ENCODE measurements around the gene TRIM6. TPM values are rescaled to one million over a fixed set of nuclear protein-coding genes. Genes with fewer than 3 reads are reported as not detected.

TRIM6 gene
- polyA plus RNA-seq, 3 donors, result 0.11 to 0.44 (median 0.15) TPM

DNA sequence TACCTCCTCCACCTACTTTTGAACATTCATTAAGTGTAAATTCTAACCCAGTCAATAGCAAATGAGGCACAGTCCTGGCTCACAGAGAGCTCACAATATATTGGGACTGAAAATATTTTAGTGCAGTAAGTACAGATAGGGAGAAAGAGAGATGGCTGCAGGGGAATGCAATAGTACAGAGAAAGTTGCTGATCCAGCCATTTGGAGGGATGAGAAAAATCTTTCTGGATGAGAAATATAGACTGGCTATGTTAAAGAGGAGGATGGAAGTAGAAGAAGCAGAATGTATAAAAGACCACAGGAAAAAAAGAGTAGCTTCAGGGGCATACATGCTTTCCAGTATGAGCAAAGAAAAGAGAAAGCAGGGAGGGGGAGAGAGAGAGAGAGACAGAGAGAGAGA, 19.3 kb upstream of the TRIM6 start:
- H3K9me3 ChIP-seq (replicated peaks in 1 of 2; ENCODE audit: control insufficient read depth in 1 of 2, insufficient read depth in 1 of 2, low read length in 2 of 2), result no peaks in the 10 kb centered on the region
- H3K4me1 Mint-ChIP-seq, result no peaks in the 10 kb centered on the region
- H3K27ac Mint-ChIP-seq, result no peak overlapping the region
- peaks cover 0 to 3% (median 0%) of the 10 kb centered on the region in 7 donors for H3K9me3 Mint-ChIP-seq
- no peak overlapping the region for H3K4me2 ChIP-seq (replicated peaks; ENCODE audit: extremely low read depth, low read length, poor library complexity, severe bottlenecking)
- H3K27ac ChIP-seq (ENCODE audit: low read depth in 1 of 2, low read length in 2 of 2), result no peak overlapping the region
- TF ChIP-seq, protein P1, sequence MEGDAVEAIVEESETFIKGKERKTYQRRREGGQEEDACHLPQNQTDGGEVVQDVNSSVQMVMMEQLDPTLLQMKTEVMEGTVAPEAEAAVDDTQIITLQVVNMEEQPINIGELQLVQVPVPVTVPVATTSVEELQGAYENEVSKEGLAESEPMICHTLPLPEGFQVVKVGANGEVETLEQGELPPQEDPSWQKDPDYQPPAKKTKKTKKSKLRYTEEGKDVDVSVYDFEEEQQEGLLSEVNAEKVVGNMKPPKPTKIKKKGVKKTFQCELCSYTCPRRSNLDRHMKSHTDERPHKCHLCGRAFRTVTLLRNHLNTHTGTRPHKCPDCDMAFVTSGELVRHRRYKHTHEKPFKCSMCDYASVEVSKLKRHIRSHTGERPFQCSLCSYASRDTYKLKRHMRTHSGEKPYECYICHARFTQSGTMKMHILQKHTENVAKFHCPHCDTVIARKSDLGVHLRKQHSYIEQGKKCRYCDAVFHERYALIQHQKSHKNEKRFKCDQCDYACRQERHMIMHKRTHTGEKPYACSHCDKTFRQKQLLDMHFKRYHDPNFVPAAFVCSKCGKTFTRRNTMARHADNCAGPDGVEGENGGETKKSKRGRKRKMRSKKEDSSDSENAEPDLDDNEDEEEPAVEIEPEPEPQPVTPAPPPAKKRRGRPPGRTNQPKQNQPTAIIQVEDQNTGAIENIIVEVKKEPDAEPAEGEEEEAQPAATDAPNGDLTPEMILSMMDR (IDR thresholded peaks at IDR 0.05), result no peak
- no peak overlapping the region for H3K4me3 ChIP-seq (replicated peaks in 1 of 3; ENCODE audit: low read depth in 2 of 3, low read length in 3 of 3)
- H3K4me3 Mint-ChIP-seq, result no peak overlapping the region
- no peaks in the 10 kb centered on the region for H3K36me3 ChIP-seq (replicated peaks in 1 of 2; ENCODE audit: control insufficient read depth in 1 of 2, insufficient read depth in 2 of 2, low read length in 2 of 2)
- no peak for DNase-seq
- no peak overlapping the region for H2AFZ ChIP-seq (ENCODE audit: insufficient read depth, low read depth, low read length, poor library complexity, severe bottlenecking)
- intact Hi-C loops (cut with micrococcal nuclease), result no loop called here
- no peaks in the 10 kb centered on the region for H3K27me3 ChIP-seq (ENCODE audit: control insufficient read depth in 2 of 2, insufficient read depth in 2 of 2, low read length in 2 of 2)
- H4K20me1 ChIP-seq (ENCODE audit: insufficient read depth, low read length), result no peaks in the 10 kb centered on the region
- no peaks in the 10 kb centered on the region for H3K36me3 Mint-ChIP-seq
- no peaks in the 10 kb centered on the region for H3K27me3 Mint-ChIP-seq (ENCODE audit: low read depth in 3 of 3)
- H3K79me2 ChIP-seq (ENCODE audit: insufficient read depth, low read length), result no peaks in the 10 kb centered on the region
- no peak overlapping the region for H3K9ac ChIP-seq (ENCODE audit: insufficient read depth, low read length, poor library complexity, severe bottlenecking)
- no peaks in the 10 kb centered on the region for H3K4me1 ChIP-seq (ENCODE audit: control insufficient read depth in 1 of 2, insufficient read depth in 2 of 2, low read length in 2 of 2)

DNA sequence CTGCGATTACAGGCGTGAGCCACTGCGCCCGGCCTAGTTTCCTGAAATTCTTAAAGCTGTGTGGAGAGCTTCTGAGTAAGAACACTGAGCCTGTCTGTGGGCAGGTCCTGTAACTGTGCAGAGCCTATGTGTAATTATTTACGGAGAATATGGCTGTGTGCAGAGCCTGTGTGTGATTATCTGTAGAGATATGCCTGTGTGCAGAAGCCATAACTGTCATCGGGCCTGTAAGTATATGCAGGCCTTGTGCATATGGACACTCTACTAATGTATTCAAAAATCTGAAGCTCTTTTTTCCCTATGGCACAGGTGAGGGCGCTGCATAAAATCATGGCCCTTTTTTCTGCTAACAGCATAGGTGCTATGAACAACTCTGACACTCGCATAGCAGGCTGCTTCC, 15.9 kb upstream of the TRIM6 start, which contains the start of gene OR52B6:
OR52B6 (plus strand) TSS at position 301 of the 400 bp plus-strand sequence; CDS start at position 301, 0 bp downstream.
- H3K4me3 ChIP-seq (replicated peaks in 1 of 3; ENCODE audit: low read depth in 2 of 3, low read length in 3 of 3), result no peak within 1 kb of the TSS
- H3K79me2 ChIP-seq (ENCODE audit: insufficient read depth, low read length), result no peaks in the 10 kb centered on the region
- no peaks in the 10 kb centered on the region for H3K4me1 ChIP-seq (ENCODE audit: control insufficient read depth in 1 of 2, insufficient read depth in 2 of 2, low read length in 2 of 2)
- no peak for DNase-seq
- TF ChIP-seq, protein P1 (IDR thresholded peaks at IDR 0.05), result no peak
- H2AFZ ChIP-seq (ENCODE audit: insufficient read depth, low read depth, low read length, poor library complexity, severe bottlenecking), result no peak within 1 kb of the TSS
- H3K27me3 Mint-ChIP-seq (ENCODE audit: low read depth in 3 of 3), result peaks cover 0 to 1% (median 0%) of the 10 kb centered on the region in 3 donors
- 99% methylated on average over 7 of the region's 8 CpGs for WGBS (ENCODE audit: insufficient coverage)
- H4K20me1 ChIP-seq (ENCODE audit: insufficient read depth, low read length), result no peaks in the 10 kb centered on the region
- H3K36me3 Mint-ChIP-seq, result no peaks in the 10 kb centered on the region
- intact Hi-C loops (cut with micrococcal nuclease), result no loop called here
- H3K27ac Mint-ChIP-seq, result no peak within 1 kb of the TSS
- H3K9ac ChIP-seq (ENCODE audit: insufficient read depth, low read length, poor library complexity, severe bottlenecking), result no peak within 1 kb of the TSS
- no peak within 1 kb of the TSS for H3K27ac ChIP-seq (ENCODE audit: low read depth in 1 of 2, low read length in 2 of 2)
- H3K9me3 Mint-ChIP-seq, result peaks cover 0 to 3% (median 0%) of the 10 kb centered on the region in 7 donors
- H3K4me1 Mint-ChIP-seq, result no peaks in the 10 kb centered on the region
- no peaks in the 10 kb centered on the region for H3K27me3 ChIP-seq (ENCODE audit: control insufficient read depth in 2 of 2, insufficient read depth in 2 of 2, low read length in 2 of 2)
- no peak within 1 kb of the TSS for H3K4me3 Mint-ChIP-seq
- H3K9me3 ChIP-seq (replicated peaks in 1 of 2; ENCODE audit: control insufficient read depth in 1 of 2, insufficient read depth in 1 of 2, low read length in 2 of 2), result no peaks in the 10 kb centered on the region
- H3K36me3 ChIP-seq (replicated peaks in 1 of 2; ENCODE audit: control insufficient read depth in 1 of 2, insufficient read depth in 2 of 2, low read length in 2 of 2), result no peaks in the 10 kb centered on the region
- H3K4me2 ChIP-seq (replicated peaks; ENCODE audit: extremely low read depth, low read length, poor library complexity, severe bottlenecking), result no peak within 1 kb of the TSS
